Measurements from ENCODE around the gene UMODL1.
A peak's percentile ranks its signal among the peaks of the same experiment; 100 is the strongest.

Gene UMODL1

DNA sequence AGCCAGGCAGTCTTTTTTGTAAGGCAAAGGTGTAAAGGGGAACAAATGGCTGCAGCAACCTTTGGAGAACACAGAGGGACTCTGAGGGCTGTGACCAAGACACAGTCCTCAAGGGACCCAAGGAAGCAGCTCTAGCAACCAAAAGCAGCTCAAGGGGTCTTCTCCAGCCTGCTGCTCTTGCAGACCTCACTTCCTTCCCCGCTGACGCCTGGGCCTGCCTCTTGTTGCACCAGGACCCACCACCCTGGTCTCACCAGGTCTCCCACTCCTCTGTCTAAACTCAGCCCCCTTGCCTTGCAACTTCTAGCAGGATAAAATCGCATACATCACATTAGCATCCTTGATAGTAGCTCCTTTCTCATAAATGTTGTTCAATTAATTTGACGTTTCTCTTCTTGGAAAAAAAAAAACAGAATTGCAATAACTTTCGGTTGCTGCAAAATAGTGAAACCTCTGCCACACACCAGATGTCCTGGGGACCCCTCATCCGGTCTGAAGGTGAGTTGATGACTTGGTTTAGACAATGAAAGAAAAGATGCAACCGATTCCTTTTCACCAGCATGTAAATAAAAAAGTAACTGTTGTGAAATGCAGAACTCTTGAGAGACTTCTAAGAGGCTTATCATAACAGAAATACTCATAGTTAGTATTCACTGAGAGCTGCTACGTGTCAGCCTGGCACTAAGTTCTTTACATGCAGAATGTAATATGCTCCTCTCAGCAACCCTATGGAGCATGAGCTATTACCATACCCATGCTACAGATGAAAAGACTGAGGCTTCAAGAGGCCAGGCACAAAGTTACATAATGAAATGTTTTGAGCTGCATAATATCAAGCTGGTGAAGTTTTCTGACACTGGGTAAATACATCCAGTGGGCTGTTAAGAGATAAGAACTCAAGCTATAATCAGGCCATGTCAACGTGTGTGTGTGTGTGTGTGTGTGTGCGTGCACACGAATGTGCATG is 58.5 kb downstream of the UMODL1 start:
- DNase-seq (ENCODE audit: low read depth) = no peak

DNA sequence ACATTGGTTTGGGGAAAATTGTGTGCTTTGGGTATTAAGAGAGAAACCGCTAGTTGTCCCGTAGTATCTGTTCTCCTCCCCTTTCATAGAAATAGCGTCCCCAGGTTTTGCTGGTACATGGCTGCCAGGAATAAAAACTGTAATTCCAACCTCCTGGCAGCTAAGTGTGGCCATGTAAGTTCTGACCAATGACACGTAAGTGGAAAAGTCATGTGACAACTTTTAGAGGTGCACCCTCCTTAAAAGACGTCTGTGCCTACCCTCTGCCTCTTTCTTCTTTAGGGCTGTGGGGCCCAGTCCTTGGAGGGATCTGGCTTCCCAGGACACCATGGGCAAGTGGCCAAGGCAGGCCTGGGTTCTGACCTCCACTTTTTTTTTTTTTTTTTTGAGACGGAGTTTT is 59.3 kb downstream of the UMODL1 start:
- DNase-seq (ENCODE audit: low read depth) = no peak

DNA sequence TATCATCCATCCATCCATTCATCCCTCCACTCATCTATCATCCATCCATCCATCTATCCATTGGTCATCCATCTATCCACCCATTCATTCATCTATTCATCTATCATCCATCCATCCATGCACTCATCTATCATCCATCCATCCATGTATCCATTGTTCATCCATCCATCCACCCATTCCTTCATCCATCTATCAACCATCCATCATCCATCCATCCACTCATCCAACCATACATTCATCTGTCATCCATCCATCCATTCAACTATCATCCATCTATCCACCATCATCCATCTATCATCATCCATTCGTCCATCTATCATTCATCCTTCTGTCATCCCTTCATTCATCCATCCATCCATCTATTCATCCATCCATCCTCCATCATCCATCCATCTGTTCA is 61.1 kb downstream of the UMODL1 start:
- DNase-seq (ENCODE audit: low read depth) = no peak

DNA sequence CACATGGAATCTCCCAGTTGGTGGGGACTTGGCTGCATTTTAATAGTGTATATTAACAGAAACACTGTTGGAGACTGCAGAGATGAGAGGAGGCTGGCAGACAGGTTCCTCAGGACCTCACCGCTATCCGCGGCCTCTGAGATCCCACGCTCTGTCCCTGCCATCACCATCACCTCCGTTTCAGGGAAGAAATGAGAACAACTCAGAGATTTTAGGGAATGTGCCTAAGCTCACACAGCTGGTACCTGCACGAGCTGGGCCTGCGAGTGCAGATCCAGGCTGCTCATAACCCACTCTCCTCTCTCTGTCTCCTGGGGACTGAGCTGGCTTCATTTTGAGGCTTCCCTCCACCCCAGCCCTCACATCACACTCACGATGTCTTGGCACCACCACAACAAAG is 62.0 kb downstream of the UMODL1 start:
- DNase-seq (ENCODE audit: low read depth) = no peak

DNA sequence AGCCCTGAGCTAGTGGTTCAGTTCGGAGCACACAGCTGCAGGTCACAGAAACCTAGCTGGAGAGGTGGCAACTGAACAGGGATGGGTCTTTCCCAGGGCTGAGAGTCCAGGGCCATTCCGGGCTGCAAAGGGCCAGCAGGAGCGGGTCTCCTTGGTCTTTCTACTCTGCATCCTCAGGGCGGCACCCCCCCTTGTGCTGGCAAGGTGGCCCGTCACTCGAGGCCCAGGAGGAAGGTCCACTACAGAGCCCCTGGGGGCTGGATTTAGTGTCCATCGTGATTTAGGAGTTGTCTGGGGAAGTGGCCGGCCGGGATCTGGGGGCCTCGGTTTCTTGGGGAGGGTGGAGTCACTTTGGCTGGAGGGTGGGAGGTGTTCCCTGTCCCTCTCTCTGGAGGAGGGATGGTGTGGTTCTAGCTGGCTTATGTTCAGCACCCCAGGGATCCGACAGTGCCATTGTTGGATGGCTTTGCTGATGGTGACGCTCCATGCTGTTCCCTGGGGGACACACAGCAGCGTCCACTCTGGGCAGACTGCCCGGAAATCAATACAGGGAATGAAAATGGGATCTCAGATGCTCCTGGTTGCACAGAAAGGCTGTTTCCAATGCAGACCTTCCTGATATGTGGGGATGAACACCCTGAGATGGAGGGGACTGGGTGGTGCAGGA is 64.4 kb downstream of the UMODL1 start:
- DNase-seq (ENCODE audit: low read depth) = no peak

DNA sequence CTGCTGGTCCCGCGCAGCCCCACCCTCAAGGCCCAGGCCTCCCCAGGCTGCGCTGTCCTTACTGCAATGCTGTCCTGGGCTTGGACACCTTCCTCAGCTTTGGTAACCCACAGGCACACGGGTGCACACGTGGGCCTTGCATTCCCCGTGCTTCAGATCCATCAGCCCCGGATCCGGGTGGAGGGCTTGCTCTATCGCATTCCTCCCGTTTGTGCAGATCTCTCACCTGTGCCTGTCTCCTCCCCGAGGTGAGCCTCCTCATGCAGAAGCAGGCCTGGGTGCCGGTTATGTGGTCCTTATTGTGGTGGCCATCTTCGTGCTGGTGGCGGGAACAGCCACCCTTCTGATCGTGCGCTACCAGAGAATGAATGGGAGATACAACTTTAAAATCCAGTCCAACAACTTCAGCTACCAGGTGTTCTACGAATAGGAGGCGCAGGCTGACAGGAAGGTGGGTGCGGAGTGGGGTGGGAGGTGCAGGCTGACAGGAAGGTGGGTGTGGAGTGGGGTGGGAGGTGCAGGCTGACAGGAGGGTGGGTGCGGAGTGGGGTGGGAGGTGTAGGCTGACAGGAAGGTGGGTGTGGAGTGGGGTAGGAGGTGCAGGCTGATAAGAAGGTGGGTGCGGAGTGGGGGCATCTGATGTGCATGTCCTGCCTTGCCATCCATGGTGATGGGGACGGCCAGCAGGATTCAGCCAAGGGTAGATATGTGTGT is 66.2 kb downstream of the UMODL1 start:
- no peak for DNase-seq (ENCODE audit: low read depth)

DNA sequence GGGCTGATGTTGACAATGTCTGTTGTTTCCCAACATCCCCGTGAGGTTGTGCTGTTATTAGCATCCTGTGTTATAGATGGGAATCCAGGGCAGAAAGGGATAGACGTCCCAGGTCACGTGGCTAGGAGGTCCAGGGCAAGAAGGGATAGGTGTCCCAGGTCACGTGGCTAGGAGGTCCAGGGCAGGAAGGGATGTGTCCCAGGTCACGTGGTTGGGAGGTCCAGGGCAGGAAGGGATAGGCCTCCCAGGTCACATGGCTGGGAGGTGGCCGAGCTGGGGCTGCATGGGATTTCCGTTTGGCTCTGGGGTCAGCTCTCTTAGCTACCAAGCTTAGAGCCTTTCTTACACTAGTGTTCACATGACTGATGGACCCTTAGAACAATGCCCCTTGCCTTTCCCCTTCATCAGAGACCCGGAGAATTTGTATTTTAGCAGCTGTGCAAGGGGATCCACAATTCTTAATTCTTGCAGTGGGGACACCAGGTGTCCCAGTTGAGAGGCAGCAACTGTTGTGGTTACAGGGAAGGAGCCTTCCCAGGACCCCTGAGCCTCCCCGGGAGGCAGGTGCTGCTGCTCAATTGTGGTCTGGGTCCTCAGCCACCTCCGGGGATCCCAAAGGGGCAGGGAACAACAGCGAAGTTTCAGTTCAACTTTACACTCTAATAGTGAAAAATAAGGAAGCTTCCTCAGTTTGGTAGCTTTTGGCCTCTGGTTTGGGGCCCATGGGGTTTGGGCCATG is 69.2 kb downstream of the UMODL1 start:
- DNase-seq (ENCODE audit: low read depth) = no peak

DNA sequence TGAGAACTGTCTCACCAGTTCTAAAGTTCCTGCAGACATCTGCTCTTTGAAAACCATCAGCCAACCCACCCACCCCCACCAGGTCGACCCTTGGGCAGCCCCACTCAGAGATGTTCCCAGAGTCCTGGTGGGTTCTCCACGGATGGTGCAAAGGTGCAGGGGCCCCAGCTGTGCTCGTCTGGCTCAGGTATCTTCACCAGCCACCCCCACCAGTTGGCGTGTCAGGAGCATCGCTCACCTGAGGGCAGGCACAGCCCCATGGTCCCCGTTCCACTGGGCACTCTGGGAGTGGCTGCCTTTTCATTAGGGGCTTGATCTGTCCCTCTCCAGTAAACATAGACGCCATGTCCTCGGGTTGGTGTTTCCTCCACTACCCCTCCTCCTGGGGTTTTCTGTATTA is 70.5 kb downstream of the UMODL1 start:
- no peak for DNase-seq (ENCODE audit: low read depth)

DNA sequence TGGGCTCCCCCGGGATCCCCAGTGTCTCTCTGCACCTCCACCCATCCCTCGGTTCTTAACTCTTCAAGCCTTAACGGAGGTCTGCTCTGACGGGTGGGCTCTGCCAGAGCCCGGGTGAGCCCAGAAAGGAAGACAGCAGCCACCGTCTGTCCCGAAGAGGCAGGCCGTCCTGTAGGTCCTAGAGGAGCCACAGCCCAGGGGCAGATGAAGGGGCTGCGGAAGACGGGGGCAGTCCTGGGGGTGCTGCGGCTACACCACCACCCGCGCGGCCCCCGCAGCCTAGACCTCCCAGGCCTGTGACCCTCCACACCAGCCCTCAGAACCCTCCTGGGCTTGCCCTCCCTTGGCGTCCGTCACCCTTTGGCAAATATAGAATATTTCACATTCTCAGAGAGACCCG is 71.0 kb downstream of the UMODL1 start:
- no peak for DNase-seq (ENCODE audit: low read depth)

DNA sequence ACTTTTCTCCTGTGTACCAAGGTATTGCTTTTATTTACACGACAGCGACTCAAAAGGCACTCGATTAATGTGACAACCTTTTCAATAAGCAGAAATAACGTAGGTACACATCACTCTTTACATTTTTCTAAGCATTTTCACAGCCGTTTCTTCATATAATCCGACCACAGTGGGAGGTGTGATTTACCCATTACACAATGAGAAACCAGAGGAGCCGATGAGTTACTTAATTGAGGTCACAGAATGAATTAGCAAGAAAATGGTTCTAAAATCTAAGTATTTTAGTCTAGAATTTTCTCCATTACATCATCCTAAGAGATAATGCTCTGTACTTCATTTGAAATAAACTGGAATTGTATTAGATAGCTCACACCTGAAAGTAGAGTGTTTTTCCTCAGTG is 71.5 kb downstream of the UMODL1 start:
- no peak for DNase-seq (ENCODE audit: low read depth)

DNA sequence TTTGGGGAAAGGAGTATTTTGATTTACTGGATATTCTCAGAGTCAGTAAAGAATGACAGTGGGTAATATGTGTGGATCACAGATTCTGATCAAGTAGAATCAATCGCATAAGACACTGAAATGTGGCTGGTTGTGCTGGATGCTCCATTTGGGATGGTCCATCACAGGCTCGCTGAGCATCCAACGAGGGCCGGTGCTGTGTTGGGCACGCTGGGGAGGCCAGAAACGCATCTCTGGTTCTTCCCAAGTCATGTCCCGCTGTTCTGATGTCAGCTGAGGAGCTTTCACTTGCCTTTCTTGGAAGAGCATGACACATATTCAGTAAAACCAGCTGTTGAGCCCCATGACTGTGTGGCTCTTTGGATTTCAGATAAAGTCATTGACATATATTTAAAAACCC is 72.0 kb downstream of the UMODL1 start:
- no peak for DNase-seq (ENCODE audit: low read depth)

DNA sequence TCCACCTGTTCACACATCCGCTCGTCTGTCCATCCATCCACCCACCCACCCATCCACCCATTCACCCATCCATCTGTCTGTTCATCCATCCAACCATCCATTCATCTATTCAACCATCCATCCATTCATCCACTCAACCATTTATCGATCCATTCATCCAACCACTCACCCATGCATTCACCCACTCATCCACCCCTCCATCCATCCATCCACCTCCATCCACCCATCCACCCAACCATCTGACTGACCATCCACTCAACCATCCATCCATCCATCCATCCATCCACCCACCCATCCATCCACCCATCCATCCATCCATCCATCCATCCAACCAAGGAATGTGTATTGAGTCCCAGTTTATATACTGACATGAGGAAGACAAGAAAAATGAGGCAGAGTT is 73.1 kb downstream of the UMODL1 start:
- no peak for DNase-seq (ENCODE audit: low read depth)

DNA sequence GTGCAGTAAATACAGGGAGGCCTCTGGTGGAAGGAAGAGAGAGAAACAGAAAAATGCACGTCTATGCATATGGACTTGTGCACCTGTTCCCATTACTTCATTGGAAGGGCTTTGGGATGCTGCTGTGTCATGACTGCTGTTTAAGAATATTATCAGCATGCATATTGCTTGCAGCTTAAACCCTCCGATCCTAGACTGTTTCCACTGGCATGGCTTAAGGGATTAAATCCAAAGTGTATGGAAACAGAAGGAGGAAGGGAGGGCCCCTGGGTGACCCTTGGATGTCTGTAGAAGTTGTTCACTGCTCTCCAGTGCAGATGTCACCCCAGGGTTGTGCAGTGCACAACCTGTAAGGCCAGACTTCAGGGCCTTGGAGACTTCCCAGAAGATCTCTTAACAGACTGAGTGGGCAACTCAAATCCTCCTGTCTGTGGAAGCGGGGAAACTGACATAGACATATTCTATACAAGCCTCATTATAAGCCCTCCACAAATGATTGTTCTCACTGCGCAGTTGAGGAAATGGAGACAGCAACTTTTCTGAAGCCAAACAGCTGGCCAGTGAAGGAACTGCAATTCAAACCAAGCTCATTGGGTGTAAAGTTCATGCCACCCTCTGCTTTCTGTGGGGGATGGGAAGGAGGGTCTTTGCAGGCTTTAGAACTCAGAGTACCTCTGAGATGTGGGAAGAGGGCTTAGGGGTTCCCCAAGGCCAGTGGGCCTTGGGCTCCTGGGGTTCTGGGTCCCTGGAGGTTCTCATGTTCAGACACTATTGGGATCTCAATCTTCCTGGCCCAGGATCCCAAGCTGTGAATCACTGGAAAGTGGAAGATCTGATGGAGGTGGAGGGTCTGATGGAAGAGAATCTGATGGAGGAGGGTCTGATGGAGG is 73.8 kb downstream of the UMODL1 start:
- DNase-seq (ENCODE audit: low read depth) = no peak

DNA sequence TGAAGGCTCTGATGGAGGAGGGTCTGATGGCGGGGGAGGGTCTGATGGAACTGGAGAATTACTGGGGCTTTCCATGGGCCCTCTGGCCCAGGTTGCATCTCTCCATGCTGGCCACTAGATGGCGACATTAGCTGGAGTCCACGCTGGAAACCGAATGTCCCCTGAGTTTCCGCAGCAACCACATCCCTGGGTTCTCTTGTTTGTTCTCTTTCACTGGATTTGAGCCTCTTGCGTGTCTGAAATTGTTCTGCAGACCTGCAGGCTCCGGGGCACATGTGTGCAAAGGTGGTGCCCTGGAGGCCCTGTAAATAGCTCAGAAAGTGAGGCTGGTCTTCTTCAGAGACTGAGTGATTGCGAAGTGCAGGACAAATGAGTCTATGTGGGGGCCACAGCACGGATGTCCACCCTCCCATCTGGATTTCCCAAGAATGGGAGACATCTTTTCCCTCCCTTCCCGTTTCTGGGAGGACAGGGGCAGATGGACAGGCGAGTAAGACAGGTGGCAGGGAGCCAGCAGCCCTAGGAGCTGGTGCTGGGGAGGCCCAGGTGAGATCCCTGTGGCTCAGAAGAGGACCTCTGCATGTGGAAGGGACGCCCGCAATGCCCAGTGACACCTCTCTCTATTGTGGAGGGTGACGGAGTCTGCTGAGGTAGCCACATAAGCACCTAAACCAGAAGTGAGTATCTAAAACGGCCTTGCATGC is 74.6 kb downstream of the UMODL1 start:
- DNase-seq (ENCODE audit: low read depth) = peak; percentile 47

DNA sequence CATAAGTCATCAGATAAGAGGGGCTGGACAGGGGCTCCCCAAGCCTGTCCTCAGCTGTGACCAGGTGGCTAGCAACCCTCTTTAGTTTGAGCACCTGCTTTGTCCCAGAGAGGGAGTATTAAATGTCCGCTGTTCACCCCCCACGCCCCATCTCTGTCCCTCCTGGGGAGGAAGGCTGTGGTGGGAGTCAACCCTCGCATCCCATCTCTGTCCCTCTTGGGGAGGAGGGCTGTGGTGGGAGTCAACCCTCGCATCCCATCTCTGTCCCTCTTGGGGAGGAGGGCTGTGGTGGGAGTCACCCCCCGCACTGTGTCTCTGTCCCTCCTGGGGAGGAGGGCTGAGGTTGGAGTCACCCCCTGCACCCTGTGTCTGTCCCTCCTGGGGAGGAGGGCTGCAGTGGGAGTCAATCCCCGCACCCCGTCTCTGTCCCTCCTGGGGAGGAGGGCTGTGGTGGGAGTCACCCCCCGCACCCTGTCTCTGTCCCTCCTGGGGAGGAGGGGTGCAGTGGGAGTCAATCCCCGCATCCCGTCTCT is 75.2 kb downstream of the UMODL1 start:
- DNase-seq (ENCODE audit: low read depth) = no peak

DNA sequence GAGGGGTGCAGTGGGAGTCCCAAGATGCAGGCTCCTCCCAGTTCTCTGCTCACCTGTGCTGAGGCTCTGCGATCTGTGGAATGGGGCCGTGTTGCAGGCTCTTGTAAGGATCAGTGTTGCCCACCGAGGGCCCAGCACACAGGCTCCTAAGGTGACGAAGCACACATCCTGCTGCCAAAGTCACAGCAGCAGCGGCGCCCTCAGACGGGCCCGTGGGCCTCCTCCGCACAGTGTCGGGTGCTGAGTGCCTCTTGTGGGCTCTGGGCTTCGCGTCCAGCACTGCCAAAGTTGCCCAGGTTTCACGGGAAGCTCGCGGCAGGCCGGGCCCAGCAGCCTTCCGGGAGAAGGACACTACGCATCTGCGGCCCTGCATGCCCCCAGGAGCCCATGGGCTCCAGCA is 75.7 kb downstream of the UMODL1 start:
- DNase-seq (ENCODE audit: low read depth) = no peak

DNA sequence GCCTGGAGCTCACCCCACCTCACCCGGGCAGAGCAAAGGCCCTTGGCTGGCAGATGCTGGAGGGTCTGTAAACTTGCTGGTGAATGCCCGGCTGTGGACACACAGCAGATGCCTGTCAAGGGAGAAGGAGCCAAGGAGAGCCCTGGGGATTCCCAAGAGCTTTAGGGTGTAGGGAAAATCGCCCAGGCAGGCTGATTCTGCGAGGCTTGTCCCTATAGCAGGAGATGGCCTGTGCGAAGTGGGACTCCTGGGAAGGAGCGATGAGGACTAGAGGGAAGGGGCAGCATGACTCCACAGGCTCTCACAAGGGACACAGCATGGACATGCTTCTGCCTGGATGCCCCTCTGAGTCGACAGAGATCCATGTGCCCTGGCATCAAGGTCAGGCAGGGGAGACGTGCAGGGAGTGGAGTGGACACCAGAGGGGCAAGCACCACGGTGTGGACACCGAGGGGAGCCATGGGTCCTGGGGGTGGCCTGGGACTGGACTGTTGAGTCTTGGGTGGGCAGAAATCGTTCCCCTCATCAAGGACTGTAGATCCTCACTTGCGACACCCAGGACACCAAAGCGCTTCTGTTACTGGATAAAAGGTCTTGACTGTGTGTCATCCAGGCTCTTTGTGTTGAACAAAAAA is 76.4 kb downstream of the UMODL1 start:
- DNase-seq (ENCODE audit: low read depth) = no peak

DNA sequence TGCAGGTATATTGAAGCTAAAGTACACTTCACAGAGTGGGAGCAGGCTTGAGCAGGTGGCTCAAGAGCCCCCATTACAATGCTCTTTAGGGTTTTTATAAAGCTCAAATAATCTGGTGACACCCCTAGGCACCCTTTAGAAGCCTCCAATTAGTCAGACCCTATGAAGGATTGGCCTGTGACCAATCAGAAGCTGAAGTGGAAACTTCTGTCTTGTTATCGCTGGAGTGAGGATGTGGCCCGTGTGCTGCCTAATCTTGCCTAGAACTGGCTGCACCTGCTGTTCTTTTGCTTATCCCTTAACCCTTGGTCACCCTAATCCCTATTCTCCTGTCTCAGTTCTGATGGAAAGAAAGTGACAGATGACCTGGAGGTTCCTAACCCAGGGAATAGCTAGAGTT is 77.0 kb downstream of the UMODL1 start:
- DNase-seq (ENCODE audit: low read depth) = no peak

DNA sequence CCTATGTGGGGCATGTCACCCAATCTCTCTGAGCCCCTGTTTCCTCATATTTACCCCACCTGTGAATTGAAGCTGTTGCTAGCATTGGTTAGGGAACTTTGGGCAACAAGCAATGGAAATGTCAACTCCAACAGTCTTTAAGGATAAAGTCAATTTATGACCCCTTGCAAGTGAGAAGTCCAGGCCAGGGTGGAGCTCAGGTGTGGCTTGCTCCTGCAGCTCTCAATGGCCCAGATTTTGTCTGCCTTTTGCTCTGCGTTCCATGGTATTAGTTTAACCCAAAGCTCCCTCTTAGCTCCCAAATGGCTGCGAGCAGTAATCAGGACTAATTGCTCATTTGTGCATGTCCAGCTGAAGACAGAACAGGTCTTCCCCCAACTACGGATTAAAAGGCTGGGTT is 77.5 kb downstream of the UMODL1 start:
- DNase-seq (ENCODE audit: low read depth) = no peak

Data from activated T-cell treated with anti-CD3 and anti-CD28 coated beads for 1 hour (primary cell).